Panc1 (cell line): Measurements from ENCODE around the gene FRMPD2.

Source experiments
- POLR2AphosphoS5 ChIP-seq: IDR thresholded peaks from 2 replicates; pipeline ENCODE4 v1.6.1; 2012; ENCODE audit warnings: mild to moderate bottlenecking, low read depth, low read length, moderate library complexity
- TCF7L2 ChIP-seq: IDR thresholded peaks from 2 replicates; pipeline ENCODE4 v1.6.1; 2011; ENCODE audit warnings: mild to moderate bottlenecking, low read depth, low read length, inconsistent platforms
- TF ChIP-seq, protein P1 (sequence below): fragments of 450-650 bp; IDR thresholded peaks from 2 replicates; pipeline ENCODE4 v1.5.1; 2017; ENCODE audit warnings: mild to moderate bottlenecking
- TF ChIP-seq, protein P2 (sequence below), 2 experiments: IDR thresholded peaks; 2 replicates each; pipeline ENCODE4 v1.6.1; 2011 to 2012; ENCODE audit warnings: low read depth in 2 of 2, control low read depth in 1 of 2, low read length in 1 of 2, mild to moderate bottlenecking in 1 of 2, moderate library complexity in 1 of 2; ENCODE audit not compliant: insufficient read depth in 1 of 2

DNA sequence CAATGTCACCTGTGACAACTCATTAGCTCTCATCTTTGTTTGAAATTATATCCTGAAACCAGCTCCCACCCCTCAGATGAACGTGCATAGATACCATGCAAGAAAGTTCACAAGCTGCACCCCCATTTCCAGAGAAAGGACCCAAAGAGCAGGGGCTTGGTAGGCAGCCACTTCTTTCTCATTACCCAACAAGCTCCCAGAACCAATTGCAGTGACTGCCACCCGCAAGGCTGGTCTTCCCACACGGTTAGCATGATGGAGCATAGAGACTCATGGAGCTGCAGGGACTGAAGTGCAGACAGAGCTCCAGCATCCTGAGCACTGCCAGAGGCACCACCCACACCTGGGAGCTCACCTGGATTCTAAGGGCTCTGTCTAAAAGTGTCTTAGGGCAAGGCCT lies 28.5 kb downstream of the FRMPD2 start:
- no peak for TF ChIP-seq POLR2AphosphoS5
- TF ChIP-seq, protein P1, sequence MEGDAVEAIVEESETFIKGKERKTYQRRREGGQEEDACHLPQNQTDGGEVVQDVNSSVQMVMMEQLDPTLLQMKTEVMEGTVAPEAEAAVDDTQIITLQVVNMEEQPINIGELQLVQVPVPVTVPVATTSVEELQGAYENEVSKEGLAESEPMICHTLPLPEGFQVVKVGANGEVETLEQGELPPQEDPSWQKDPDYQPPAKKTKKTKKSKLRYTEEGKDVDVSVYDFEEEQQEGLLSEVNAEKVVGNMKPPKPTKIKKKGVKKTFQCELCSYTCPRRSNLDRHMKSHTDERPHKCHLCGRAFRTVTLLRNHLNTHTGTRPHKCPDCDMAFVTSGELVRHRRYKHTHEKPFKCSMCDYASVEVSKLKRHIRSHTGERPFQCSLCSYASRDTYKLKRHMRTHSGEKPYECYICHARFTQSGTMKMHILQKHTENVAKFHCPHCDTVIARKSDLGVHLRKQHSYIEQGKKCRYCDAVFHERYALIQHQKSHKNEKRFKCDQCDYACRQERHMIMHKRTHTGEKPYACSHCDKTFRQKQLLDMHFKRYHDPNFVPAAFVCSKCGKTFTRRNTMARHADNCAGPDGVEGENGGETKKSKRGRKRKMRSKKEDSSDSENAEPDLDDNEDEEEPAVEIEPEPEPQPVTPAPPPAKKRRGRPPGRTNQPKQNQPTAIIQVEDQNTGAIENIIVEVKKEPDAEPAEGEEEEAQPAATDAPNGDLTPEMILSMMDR: no peak
- TF ChIP-seq, protein P2, sequence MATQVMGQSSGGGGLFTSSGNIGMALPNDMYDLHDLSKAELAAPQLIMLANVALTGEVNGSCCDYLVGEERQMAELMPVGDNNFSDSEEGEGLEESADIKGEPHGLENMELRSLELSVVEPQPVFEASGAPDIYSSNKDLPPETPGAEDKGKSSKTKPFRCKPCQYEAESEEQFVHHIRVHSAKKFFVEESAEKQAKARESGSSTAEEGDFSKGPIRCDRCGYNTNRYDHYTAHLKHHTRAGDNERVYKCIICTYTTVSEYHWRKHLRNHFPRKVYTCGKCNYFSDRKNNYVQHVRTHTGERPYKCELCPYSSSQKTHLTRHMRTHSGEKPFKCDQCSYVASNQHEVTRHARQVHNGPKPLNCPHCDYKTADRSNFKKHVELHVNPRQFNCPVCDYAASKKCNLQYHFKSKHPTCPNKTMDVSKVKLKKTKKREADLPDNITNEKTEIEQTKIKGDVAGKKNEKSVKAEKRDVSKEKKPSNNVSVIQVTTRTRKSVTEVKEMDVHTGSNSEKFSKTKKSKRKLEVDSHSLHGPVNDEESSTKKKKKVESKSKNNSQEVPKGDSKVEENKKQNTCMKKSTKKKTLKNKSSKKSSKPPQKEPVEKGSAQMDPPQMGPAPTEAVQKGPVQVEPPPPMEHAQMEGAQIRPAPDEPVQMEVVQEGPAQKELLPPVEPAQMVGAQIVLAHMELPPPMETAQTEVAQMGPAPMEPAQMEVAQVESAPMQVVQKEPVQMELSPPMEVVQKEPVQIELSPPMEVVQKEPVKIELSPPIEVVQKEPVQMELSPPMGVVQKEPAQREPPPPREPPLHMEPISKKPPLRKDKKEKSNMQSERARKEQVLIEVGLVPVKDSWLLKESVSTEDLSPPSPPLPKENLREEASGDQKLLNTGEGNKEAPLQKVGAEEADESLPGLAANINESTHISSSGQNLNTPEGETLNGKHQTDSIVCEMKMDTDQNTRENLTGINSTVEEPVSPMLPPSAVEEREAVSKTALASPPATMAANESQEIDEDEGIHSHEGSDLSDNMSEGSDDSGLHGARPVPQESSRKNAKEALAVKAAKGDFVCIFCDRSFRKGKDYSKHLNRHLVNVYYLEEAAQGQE (IDR thresholded peaks at IDR 0.05; ENCODE audit: insufficient read depth in 1 of 2, low read depth in 2 of 2, low read length in 1 of 2): no peak
- TF ChIP-seq TCF7L2: no peak
